SK-N-SH treated with all-trans-retinoic acid at 6 μM for 48 hours (cell line): ENCODE results near the gene CRTC3.
A peak's percentile ranks its signal among the peaks of the same experiment; 100 is the strongest.

Source experiments
- CREB5 ChIP-seq: fragments of 250-450 bp; sonication (Bioruptor Pico); IDR thresholded peaks from 2 replicates; pipeline ENCODE4 v1.5.1; 2020; ENCODE audit warnings: low read depth, mild to moderate bottlenecking, moderate library complexity
- ESRRG ChIP-seq: fragments of 250-450 bp; sonication (Bioruptor Pico); IDR thresholded peaks from 2 replicates; pipeline ENCODE4 v1.6.1; 2021; ENCODE audit warnings: mild to moderate bottlenecking
- PATZ1 ChIP-seq: fragments of 250-450 bp; sonication (Bioruptor Pico); IDR thresholded peaks from 2 replicates; pipeline ENCODE4 v1.8.0; 2020; ENCODE audit warnings: mild to moderate bottlenecking, moderate library complexity, borderline replicate concordance
- POU6F1 ChIP-seq: fragments of 250-450 bp; sonication (Bioruptor Pico); IDR thresholded peaks from 2 replicates; pipeline ENCODE4 v1.8.0; 2021; ENCODE audit warnings: low read depth, mild to moderate bottlenecking, moderate library complexity, borderline replicate concordance
- PPARA ChIP-seq: fragments of 250-450 bp; sonication (Bioruptor Pico); IDR thresholded peaks from 2 replicates; pipeline ENCODE4 v1.5.0; 2020; ENCODE audit warnings: mild to moderate bottlenecking, borderline replicate concordance
- RARB ChIP-seq: fragments of 250-450 bp; sonication (Bioruptor Pico); IDR thresholded peaks from 2 replicates; pipeline ENCODE4 v1.8.0; 2021; ENCODE audit warnings: mild to moderate bottlenecking, moderate library complexity
- SNAI2 ChIP-seq: fragments of 250-450 bp; sonication (Bioruptor Pico); IDR thresholded peaks from 2 replicates; pipeline ENCODE4 v1.5.0; 2020; ENCODE audit warnings: mild to moderate bottlenecking, moderate library complexity
- ZNF565 ChIP-seq: fragments of 450-650 bp; formaldehyde crosslinking; conservative IDR thresholded peaks from 2 replicates; pipeline ENCODE4 v1.5.0; 2020; ENCODE audit warnings: low read depth, mild to moderate bottlenecking, moderate library complexity
- ZNF70 ChIP-seq: fragments of 450-650 bp; formaldehyde crosslinking; IDR thresholded peaks from 2 replicates; pipeline ENCODE4 v1.5.0; 2020; ENCODE audit warnings: mild to moderate bottlenecking, moderate library complexity

- no peak for TF ChIP-seq CREB5 (CRISPR knock-in tag)
- TF ChIP-seq PATZ1 (CRISPR knock-in tag): peak; percentile 70; the same call in 1 of the 2 replicates
- 0 out of 2 replicates have a peak, but pooled peaks have one; percentile 23 for TF ChIP-seq SNAI2 (CRISPR knock-in tag)
- TF ChIP-seq ESRRG (CRISPR knock-in tag): no peak
- no peak for TF ChIP-seq PPARA (CRISPR knock-in tag)
- peak; percentile 95 for TF ChIP-seq RARB (CRISPR knock-in tag)
- TF ChIP-seq POU6F1 (CRISPR knock-in tag): no peak
- 0 out of 2 replicates have a peak, but pooled peaks have one; percentile 60 for TF ChIP-seq ZNF565 (CRISPR knock-in tag)
- TF ChIP-seq ZNF70 (CRISPR knock-in tag): no peak
Measured at GRCh38 chr15:90648137-90649070, 118.7 kb downstream of the CRTC3 start.
